Ishikawa (cell line): ENCODE results near the gene FAM120B.

Source experiments
- CEBPB ChIP-seq: IDR thresholded peaks from 2 replicates; pipeline ENCODE4 v1.6.1; 2012
- CREB1 ChIP-seq: IDR thresholded peaks from 2 replicates; pipeline ENCODE4 v1.6.1; 2012; ENCODE audit warnings: low read depth
- EGR1 ChIP-seq: IDR thresholded peaks from 2 replicates; pipeline ENCODE4 v1.6.1; 2012
- EP300 ChIP-seq: IDR thresholded peaks from 2 replicates; pipeline ENCODE4 v1.6.1; 2012; ENCODE audit warnings: borderline replicate concordance
- FOXM1 ChIP-seq: IDR thresholded peaks from 2 replicates; pipeline ENCODE4 v1.6.1; 2012; ENCODE audit warnings: low read depth, borderline replicate concordance
- NFIC ChIP-seq: IDR thresholded peaks from 2 replicates; pipeline ENCODE4 v1.6.1; 2012
- RAD21 ChIP-seq: IDR thresholded peaks from 2 replicates; pipeline ENCODE4 v1.6.1; 2012; ENCODE audit warnings: low read depth
- TAF1 ChIP-seq: IDR thresholded peaks from 2 replicates; pipeline ENCODE4 v1.6.1; 2012; ENCODE audit warnings: low read depth, mild to moderate bottlenecking
- TCF12 ChIP-seq: IDR thresholded peaks from 2 replicates; pipeline ENCODE4 v1.6.1; 2012; ENCODE audit warnings: low read depth
- TEAD4 ChIP-seq: IDR thresholded peaks from 2 replicates; pipeline ENCODE4 v1.6.1; 2012
- YY1 ChIP-seq: IDR thresholded peaks from 2 replicates; pipeline ENCODE4 v1.6.1; 2012; ENCODE audit warnings: low read depth
- ZBTB7A ChIP-seq: IDR thresholded peaks from 2 replicates; pipeline ENCODE4 v1.6.1; 2012; ENCODE audit warnings: low read depth
- TF ChIP-seq, protein P1 (sequence below): IDR thresholded peaks from 2 replicates; pipeline ENCODE4 v1.6.1; 2012
- TF ChIP-seq, protein P2 (sequence below): IDR thresholded peaks from 2 replicates; pipeline ENCODE4 v1.6.1; 2012; ENCODE audit warnings: low read depth, mild to moderate bottlenecking
- TF ChIP-seq, protein P3 (sequence below): IDR thresholded peaks from 2 replicates; pipeline ENCODE4 v1.6.1; 2012

FAM120B gene

DNA sequence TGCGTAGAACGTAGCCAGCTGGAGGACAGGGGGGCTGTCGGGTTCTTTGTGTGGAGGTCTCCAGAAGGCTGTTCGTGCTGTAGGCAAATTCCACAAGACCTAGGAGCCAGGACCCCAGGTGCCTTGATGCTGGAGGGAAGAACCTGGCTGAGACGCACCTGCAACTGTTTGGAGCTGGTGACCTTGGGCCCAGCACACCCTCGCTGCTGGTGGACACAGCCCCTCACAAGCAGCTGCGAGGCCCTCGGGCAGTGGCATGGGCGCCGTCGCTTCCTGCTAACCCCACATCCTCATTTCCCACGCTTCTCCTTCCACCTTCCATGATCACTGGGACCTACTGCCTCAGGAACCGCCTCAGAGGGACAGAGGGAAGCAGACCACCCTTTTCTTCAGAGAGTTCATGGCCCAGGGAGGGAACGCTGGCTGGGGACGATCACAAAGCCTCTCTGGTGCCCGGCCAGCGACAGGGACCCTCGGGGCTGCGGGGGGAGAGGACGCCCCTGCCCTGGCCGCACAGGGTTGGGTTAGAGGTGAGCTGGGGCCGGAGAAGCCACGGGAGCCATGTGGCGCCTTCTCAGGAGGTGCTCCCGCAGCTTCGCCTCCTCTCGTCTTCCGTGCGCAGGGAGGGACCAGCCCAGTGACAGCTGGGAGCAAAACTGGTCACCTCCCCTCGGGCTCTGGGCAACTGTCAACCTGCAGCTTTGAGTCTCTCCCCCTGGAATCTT lies 34.1 kb upstream of the FAM120B start:
- TF ChIP-seq, protein P1, sequence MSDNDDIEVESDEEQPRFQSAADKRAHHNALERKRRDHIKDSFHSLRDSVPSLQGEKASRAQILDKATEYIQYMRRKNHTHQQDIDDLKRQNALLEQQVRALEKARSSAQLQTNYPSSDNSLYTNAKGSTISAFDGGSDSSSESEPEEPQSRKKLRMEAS: no peak
- TF ChIP-seq CEBPB (no peak), EGR1 (no peak), TCF12 (no peak), NFIC (no peak), ZBTB7A (no peak), RAD21 (no peak), TAF1 (no peak), EP300 (no peak), YY1 (no peak), TEAD4 (no peak), FOXM1 (no peak), CREB1 (no peak)
- TF ChIP-seq, protein P2, sequence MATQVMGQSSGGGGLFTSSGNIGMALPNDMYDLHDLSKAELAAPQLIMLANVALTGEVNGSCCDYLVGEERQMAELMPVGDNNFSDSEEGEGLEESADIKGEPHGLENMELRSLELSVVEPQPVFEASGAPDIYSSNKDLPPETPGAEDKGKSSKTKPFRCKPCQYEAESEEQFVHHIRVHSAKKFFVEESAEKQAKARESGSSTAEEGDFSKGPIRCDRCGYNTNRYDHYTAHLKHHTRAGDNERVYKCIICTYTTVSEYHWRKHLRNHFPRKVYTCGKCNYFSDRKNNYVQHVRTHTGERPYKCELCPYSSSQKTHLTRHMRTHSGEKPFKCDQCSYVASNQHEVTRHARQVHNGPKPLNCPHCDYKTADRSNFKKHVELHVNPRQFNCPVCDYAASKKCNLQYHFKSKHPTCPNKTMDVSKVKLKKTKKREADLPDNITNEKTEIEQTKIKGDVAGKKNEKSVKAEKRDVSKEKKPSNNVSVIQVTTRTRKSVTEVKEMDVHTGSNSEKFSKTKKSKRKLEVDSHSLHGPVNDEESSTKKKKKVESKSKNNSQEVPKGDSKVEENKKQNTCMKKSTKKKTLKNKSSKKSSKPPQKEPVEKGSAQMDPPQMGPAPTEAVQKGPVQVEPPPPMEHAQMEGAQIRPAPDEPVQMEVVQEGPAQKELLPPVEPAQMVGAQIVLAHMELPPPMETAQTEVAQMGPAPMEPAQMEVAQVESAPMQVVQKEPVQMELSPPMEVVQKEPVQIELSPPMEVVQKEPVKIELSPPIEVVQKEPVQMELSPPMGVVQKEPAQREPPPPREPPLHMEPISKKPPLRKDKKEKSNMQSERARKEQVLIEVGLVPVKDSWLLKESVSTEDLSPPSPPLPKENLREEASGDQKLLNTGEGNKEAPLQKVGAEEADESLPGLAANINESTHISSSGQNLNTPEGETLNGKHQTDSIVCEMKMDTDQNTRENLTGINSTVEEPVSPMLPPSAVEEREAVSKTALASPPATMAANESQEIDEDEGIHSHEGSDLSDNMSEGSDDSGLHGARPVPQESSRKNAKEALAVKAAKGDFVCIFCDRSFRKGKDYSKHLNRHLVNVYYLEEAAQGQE: no peak
- TF ChIP-seq, protein P3, sequence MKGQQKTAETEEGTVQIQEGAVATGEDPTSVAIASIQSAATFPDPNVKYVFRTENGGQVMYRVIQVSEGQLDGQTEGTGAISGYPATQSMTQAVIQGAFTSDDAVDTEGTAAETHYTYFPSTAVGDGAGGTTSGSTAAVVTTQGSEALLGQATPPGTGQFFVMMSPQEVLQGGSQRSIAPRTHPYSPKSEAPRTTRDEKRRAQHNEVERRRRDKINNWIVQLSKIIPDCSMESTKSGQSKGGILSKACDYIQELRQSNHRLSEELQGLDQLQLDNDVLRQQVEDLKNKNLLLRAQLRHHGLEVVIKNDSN: no peak

DNA sequence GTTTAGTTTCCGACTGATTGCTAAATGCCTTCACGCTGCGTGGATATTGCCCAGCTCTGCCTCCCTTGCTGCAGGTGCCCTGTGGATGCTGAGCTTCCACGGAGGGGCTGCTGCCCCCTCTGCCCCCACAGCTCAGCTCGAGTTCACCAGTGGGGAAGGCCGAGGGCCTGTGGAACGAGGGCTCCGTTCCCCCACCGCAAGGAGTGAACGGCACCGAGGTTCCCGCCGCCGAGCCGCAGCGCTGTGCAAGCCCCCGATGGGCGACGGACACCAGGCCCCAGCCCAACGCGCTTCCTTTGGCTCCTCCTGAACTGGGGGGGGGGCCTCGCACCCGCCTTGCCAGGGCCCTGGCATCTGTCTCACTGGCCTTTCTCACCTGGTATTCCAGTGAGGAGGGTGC lies 33.4 kb upstream of the FAM120B start:
- no peak for TF ChIP-seq EGR1
- TF ChIP-seq FOXM1: no peak
- no peak for TF ChIP-seq TCF12
- TF ChIP-seq EP300: no peak

DNA sequence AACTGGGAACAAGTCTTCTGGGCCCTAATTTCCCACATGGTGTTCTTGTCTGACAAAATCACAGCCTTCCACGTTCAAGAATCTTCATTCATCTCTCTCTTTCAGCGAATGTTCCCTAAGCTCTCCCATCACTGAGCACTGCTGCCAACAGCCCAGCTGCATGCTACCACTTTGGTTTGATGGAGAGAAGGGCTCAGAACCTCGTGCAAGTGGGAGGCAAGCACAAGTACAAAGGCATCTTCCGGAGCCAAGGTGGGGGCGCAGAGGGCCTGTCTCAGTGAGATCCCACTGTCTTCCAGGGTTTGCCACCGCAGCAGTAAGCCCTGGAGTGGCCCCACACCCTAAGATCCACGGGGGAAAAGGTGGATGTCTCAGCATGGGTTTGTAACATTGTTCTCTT lies 32.9 kb upstream of the FAM120B start:
- no peak for TF ChIP-seq EP300
- no peak for TF ChIP-seq TAF1
- TF ChIP-seq FOXM1: no peak
- no peak for TF ChIP-seq ZBTB7A
- TF ChIP-seq TCF12: no peak
- TF ChIP-seq NFIC: no peak

DNA sequence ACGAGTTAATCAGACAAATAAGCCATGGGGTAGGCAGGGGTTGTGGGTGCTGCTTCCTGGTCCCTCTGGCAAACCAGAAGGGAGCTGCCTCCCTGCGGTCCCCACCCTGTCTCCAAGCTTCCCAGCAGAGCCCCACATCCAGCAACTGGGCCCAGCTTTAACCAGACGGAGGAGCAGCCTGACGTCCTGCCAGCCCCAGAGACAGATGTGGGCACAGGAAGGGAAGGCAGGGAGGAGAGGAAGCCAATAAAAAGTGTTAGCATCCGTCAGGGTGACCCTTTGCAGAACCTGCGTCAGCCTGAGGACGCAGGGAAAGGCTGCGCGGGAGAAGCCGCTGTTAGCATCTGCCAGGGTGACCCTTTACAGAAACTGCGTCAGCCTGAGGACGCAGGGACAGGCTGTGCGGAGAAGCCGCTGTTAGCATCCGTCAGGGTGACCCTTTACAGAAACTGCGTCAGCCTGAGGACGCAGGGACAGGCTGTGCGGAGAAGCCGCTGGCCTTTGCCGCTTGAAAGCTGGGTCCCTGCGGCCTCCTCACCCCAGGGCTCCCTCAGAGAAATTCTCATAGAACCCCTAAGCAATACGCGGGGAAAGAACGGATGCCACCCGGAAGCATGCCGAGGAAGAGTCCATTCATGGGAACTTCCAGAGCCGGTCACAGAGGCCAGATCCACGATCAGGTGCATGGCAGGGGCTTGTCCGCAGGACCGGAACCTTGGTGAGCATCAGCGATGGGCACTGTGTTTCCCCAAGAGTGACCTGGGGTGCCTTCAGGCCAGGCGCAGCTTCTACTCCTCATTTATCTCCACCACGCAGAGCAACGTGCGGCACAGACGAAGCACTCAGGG lies 31.6 kb upstream of the FAM120B start:
- TF ChIP-seq TCF12 (no peak), EP300 (no peak), EGR1 (no peak), TEAD4 (no peak), TAF1 (no peak), FOXM1 (no peak), ZBTB7A (no peak), YY1 (no peak), RAD21 (no peak), CREB1 (no peak), NFIC (no peak), CEBPB (no peak)
- TF ChIP-seq, protein P1: no peak
- TF ChIP-seq, protein P3: no peak
- TF ChIP-seq, protein P2: no peak

DNA sequence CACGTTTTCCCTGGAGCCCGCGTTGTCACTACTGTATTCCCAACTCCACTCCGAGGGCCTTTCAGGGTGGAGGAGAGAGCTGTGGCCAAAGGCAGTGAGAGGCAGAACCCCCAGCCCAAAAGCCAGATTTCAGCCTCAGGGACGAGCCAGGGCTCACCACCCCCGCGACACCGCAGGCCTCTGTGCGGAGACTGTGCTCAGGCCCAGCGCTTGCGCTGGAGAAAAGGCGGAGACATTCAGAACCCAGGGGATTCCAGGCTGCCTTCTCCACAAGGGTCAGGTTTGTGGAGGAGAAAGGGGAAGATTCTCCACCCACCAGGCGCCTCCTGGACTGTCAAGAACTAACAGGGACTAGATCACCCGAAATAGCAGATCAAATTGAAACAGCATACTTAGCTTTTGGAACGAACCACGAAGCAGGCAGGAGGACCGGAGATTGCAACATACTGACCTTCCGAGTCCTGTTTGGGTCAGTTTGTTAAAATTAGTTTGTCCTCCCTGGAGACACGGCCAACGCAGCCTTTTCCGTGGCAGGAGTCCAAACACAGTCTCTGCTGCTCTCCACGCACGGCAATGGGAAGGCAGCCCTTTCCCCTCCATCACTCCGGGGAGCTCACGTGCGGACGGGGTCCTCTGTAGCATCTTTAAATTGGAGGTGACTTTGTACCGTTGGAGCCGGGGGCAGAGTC lies 30.0 kb upstream of the FAM120B start:
- TF ChIP-seq TAF1: no peak
- no peak for TF ChIP-seq CEBPB
- no peak for TF ChIP-seq ZBTB7A
- TF ChIP-seq, protein P3: no peak
- TF ChIP-seq FOXM1: no peak
- TF ChIP-seq, protein P2: no peak
